HG03060 (cell line): ENCODE data around the gene BLZF1.
"Not testable (repeated sequence)": the region's sequence is repeated elsewhere in the genome, so short reads cannot be mapped to it uniquely, and the experiment has no call there.

ENCODE experiments used
- ATAC-seq: cut with Tn5 transposase; IDR thresholded peaks from one replicate; pipeline ENCODE4 v1.9.1; 2021; ENCODE audit warnings: low read depth, moderate number of reproducible peaks; ENCODE audit not compliant: unreplicated experiment

The BLZF1 gene, protein sequence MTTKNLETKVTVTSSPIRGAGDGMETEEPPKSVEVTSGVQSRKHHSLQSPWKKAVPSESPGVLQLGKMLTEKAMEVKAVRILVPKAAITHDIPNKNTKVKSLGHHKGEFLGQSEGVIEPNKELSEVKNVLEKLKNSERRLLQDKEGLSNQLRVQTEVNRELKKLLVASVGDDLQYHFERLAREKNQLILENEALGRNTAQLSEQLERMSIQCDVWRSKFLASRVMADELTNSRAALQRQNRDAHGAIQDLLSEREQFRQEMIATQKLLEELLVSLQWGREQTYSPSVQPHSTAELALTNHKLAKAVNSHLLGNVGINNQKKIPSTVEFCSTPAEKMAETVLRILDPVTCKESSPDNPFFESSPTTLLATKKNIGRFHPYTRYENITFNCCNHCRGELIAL

DNA sequence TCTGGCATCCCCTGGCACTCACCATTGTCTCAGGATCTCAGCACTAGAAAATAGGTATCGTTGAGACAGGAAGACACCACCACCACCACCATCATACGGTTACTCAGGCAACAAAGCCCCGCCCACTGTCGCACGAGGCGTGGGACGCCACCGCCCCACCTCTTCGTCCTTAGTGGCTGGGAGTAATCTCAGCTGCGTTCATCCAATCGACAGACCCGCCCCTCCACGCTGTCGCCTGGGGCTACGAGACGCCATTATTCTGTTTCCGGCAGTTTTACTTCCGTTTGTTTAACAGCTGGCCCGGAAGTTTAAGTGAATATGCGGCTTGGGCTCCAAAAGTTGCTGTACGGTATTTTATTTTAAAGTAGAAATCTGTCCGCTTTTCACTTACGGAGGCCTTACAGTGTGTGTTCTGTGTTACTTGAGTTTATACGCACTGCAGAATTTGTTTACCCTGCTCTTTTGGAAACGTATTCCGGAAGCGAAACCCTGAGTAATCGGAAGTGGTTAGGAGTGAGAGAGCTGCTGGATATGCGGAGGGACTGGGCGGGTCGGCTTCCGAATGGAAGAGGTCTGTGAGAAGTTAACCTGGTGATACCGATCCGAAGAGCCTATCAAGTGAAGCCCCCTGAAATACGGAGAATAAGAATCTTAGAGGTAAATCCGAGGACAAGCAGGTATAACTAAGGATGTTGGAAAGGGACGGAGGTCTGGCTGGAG, at the start of gene BLZF1, which contains the start of gene NME7:
Gene BLZF1, plus strand, starts transcription at position 510 of the 720 bp plus-strand sequence. CDS start 1,328 bp downstream, outside the sequence.
Gene NME7, minus strand, starts transcription at position 112 of the 720 bp plus-strand sequence. Its CDS starts 87 bp downstream, at position 25.
- ATAC-seq: peak; percentile 78

DNA sequence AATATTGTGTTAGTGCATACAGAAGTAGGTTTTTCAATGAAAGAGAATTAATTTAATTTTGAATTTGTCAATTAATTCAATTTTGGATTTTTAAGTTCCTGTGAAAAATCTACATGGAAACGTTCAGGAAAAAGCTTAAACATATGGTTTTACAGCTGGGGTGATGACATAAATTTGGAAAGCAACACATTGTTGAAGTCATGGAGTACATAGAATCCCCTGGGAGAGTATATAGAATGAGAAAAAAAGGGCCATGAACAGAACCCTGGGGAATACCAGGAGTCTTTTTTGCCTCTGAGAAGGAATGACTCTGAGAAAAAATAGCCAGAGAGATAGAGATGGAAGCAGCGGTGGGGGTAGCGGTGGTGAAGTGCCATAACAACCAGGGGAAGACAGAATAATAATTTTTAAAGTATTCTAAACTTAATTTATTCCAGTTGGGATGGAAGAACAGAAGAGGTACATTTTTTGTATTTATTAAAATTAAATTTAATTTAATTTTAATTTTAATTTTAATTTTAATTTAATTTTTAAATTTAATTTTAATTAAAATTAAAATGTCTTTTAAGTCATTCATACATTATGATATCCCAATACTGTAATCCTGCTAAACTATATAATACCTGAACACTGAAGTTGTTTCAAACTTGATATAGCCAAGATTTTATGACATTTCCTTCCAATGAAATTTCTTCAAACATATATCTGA, 49.3 kb upstream of the BLZF1 start:
- no peak for ATAC-seq

DNA sequence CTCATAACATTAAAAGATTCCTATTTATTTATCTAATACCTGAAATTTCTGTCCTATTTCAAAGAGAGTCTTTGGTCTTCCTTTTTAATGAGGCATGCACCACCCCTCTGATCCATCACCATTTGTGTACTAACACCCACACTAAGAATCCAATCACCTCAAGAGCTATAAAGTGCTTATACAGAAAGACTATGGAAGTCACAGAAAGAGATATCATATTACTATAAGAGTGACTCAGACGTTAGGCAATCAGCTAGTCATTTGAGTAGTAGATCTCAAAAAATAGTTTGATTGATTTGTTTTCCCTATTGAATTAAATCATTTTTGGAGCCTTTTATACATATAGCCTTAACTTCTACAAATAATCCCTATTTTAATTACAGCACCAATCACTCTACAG, 46.5 kb upstream of the BLZF1 start:
- ATAC-seq: no peak

DNA sequence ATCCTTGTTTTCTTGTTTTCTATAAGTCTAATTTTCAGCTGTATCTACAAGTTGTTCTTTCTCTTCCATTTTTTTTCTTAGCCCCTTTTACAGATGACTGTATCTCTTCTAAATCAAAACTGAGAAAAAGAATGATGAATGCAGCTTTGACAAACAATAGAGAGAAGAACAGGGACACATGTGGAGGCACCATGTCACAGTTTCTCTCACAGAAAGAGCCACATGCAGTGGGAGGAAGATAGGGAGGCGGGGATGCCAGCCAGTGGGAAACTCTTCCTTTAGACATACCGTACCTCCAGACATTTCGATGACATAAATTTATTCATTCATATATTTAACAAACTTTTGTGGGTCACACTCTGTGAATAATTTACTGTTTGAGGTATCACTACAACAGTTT, 45.9 kb upstream of the BLZF1 start:
- no peak for ATAC-seq

DNA sequence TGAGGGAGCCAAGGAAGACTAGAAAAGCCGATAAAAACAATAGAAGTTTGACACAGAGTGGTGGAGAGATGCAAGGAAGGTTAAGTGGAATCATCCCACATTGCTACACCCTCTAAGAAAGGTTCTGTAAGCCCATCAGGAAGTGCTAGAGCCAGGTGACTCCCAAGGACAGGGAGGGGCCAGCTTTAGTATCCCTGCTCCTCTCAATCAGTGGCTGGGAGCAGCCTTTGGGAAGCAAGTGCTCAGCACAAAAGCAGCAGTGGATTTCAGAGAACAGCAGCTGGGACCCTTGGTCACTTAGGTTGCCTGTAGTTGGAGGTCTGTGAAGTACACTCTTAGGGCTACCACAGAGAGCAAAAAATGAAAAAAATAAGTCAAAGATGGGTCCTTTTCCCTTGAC, 42.9 kb upstream of the BLZF1 start:
- ATAC-seq: no peak

DNA sequence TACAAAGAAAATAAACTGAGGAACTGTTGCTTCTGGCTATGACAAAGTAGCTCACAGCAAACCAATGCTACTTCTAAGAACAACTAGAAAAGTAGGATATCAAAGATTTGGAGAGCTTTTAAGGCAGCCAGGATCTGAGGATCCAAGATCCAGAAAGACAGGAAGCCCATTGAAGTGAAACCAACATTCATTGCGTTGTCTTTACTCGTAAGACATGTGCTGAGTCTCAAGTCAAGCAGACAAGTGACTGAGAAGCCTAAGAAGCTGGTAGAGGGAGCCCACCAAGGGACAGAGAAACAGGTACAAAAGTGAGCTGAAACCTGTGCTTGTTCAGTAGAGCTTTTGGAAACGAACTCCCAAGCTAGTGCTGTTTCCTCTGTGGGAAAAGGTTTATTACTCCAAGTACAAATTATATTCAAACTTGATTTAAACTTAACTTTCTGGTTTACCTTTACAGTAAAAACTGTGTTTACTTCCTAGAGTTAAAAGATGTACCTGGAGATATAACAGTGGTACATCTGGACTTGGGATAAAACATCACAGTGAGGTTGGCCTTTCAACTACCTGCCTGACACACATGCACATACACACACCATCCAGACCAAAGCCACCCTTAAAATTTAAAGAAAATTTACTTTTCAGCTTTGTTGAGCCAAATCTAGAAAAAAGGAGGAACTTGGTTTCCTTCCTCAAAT, 41.6 kb upstream of the BLZF1 start:
- ATAC-seq: peak; percentile 10

DNA sequence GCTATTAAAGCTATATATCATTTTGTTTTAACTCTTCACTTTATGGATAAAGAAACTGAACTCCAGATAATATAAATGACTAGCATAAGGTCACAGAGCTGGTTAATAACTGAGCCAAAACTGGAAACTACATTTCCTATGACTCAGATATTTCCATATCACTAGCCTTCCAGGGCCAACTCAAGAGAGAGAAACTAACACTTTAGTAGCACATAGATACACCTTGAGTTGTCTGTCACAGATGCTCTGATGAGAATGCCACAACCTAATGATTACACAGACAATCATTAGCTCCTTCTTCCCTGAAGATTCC, 41.1 kb upstream of the BLZF1 start:
- peak; percentile 96 for ATAC-seq

DNA sequence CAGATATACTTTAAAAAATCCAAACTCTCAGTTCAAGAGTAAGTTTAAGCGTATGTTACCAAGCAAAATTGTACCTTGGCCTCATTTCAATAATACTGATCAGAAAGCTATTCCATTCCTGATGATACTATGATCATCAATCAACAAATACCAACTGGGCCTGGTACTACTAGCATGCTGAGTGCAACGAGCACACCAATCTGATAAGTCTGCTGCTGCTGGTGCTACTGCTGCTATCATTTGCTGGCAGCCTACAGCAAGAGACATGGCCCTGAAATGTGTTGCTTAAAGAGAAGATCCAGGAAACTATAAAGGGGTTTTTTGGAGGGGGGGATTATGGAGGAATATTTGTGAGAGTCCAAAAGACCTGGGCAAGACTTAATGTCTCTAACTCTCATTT, 40.1 kb upstream of the BLZF1 start:
- ATAC-seq: no peak

DNA sequence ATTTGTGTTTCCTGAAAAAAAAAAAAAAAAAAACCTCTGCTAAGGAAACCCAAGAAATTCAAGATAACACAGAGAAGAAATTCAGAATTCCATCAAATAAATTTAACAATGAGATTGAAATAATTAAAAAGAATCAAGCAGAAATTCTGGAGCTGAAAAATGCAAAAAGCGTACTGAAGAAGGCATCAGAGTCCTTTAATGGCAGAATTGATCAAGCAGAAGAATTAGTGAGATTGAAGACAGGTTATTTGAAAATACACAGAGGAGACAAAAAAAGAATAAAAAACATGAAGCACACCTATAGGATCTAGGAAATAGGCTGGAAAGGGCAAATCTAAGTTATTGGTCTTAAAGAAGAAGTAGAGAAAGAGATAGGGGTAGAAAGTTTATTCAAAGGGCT, 38.6 kb upstream of the BLZF1 start:
- no peak for ATAC-seq

DNA sequence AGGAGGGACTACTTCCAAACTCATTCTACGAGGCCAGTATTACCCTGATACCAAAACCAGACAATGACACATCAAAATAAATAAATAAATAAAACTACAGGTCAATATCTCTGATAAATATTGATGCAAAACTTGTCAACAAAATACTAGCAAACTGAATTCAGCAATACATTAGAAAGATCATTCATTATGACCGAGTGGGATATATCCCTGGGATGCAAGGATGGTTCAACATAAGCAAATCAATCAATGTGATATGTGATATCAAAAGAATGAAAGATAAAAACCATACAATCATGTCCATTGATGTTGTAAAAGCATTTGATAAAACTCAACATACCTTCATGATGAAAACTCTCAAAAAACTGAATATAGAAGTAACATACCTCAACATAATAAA, 37.1 kb upstream of the BLZF1 start:
- no peak for ATAC-seq

DNA sequence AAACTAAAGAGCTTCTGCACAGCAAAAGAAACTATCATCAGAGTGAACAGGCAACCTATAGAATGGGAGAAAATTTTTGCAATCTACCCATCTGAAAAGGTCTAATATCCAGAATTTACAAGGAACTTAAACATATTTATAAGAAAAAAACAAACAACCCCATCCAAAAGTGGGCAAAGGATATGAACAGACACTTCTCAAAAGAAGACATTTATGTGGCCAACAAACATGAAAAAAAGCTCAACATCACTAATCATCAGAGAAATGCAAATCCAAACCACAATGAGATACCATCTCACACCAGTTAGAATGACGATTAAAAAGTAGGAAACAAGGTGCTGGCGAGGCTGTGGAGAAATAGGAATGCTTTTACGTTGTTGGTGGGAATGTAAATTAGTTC, 33.3 kb upstream of the BLZF1 start:
- not testable (repeated sequence) for ATAC-seq

DNA sequence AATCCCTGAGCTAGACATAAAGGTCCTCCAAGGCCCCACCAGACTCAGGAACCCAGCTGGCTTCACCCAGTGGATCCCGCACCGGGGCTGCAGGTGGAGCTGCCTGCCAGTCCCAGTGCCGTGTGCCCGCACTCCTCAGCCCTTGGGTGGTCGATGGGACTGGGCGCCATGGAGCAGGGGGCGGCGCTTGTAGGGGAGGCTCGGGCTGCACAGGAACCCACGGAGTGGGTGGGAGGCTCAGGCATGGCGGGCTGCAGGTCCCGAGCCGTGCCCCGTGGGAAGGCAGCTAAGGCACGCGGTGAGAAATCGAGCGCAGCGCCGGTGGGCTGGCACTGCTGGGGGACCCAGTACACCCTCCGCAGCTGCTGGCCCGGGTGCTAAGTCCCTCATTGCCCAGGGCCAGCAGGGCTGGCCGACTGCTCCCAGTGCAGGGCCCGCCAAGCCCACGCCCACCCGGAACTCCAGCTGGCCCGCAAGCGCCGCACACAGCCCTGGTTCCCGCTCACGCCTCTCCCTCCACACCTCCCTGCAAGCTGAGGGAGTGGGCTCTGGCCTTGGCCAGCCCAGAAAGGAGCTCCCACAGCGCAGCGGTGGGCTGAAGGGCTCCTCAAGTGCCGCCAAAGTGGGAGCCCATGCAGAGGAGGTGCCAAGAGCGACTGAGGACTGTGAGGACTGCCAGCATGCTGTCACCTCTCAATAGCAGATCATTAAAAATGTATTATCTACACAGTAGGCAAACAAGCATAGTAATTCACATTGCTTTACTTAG, 30.9 kb upstream of the BLZF1 start:
- ATAC-seq: not testable (repeated sequence)

DNA sequence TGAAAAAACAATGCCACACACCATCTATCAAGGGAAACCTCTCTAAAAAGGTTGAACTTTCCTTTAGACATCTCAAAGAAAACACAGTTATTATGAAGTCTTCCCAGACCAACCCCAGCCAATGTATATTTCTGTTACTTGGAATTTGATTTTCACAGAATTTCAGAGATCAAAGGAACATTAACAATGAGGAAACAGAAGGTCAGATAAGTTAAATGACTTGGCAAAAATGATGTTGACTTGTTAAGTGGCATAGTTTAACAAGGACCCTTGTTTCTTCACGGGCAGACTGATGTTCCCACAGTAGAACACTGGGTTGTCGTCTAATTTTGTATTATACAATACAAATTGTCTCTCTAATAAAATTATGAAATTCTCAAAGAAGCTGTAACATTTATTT, 29.4 kb upstream of the BLZF1 start:
- ATAC-seq: no peak

DNA sequence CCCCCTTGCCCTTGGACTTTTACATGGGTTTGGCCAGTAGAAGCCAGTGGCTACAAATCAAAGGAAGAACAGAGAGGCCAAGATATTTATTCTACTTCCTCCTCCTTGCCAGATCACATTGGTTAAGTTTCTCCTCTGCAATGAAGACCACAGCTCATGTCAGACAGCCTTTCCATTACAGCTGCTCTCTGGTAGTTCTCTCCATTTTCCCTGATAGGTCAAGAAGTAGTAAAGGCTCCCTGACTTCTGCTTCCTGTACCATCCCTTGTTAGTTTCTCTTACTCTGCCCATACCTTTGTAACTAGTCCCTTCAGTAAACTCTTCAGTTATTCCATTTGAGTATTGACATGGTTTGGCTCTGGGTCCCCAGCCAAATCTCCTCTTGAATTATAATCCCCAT, 28.2 kb upstream of the BLZF1 start:
- no peak for ATAC-seq

DNA sequence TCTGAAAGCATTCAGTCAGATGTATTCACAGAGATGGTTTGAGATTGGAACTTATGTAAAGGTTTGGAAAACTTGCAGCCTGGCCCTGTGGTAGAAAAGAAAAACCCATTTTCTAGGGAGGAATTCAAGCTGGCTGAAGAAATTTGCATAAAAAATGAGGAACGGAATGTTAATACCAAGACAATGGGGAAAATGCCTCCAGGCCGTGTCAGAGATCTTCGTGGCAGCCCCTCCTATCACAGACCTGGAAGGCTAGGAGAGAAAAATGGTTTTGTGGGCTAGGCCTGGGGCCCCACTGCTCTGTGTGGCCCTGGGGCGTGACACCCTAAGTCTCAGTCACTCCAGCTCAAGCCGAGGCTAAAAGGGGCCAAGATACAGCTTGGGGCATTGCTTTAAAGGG, 27.1 kb upstream of the BLZF1 start:
- no peak for ATAC-seq

DNA sequence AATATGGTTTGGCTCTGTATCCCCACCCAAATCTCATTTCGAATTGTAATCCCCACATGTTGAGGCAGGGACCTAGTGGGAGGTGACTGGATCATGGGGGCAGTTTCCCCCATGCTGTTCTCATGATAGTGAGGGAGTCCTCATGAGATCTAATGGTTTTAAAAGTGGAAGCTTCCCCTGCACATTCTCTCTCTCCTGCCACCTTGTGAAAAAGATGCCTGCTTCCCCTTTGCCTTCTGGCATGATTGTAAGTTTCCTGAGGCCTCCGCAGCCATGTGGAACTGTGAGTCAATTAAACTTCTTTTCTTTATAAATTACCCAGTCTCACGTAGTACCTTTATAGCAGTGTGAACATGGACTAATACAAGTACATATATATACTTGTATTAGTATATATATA, 25.9 kb upstream of the BLZF1 start:
- not testable (repeated sequence) for ATAC-seq

DNA sequence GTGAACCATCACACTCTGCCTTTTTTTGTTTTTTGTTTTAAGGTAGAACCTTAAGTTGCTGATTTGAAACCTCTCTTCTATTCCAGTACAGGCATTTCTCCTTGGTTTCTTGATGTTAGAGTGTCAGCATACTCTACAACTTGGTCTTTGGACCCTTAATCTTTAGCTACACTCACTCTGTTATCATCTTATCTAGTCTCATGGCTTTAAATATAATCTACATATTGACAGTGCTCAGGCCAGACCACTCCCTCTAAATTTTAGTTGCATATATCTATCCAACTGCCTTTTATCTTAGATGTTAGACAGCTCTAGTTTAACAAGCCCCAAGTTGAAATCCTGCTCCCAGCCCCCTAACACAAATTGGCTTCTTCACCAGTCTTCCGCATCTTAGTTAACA, 22.5 kb upstream of the BLZF1 start:
- ATAC-seq: no peak

DNA sequence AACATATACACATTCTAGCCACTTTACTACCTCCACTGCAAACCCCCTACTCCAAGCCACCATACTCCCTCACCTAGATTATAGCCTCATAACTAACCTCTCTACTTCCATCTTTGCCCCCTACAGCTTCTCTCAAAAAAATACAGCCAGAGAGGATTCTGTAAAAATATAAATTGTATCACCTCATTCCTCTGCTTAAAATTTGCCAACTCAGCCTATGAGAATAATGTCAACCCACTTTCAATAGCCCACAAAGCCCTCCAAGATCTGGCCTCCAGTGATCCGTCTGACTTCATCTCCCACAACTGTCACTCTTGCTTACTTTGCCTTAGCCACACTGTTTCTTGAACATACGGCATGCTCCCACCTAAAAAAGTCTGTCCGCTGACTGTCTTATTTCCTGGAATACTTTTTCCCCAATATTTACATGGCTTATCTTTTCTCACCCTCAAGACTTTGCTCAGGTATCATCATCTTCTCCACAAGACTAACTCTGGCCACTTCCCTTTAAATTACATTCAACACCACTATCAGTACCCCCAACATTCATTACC, 21.9 kb upstream of the BLZF1 start:
- no peak for ATAC-seq

DNA sequence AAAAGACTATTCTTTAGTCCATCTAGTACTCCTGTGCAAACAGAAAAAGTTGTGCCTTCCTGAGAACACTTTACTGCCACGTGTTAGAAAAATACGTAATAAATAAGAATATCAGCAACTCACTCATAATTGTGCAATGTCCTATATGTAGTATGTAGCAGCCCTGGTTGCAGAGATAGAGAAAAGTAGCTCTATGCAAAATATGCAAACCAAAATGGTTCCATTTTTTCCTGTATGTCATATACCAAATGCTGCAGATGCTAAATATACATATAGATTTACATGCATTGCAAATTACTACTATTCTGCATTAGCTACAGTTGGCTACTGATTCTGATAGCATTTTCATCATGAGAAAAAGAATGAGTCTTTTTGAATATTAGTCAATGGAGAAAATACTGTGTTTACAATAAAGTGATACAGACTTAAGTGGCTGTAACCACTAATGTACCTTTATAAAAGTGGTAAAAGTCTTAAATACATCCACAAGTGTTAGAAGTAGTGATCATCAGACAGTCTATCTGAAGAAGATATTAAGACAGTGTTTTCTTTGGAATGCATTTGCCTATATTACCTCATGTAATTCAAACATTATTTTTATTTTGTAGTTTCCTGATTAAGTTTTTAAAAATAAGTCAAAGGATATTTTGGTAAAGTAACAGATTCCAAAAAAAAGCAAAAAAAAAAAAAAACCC, 20.2 kb upstream of the BLZF1 start:
- no peak for ATAC-seq
